Tibial nerve (tissue), 4 donors: ENCODE data around the gene GARS1. TPM values are rescaled to one million over a fixed set of nuclear protein-coding genes. Genes with fewer than 3 reads are reported as not detected.

ENCODE experiments used
- DNase-seq, 2 donors: peaks; one replicate each; pipeline ENCODE4 v3.0.0-alpha.2; 2019; ENCODE audit warnings: low spot score in 2 of 2
- H3K27ac ChIP-seq, 4 donors: fragments of 200-600 bp; sonication (generic) in 3 of 4; one replicate each; pipeline ENCODE4 v1.5.1; 2017 to 2019; ENCODE audit warnings: mild to moderate bottlenecking in 1 of 4
- H3K27me3 ChIP-seq, 2 donors: fragments of 200-600 bp; sonication (generic) in 1 of 2; one replicate each; pipeline versions ENCODE4 v1.5.1 to v1.6.0; 2017 to 2019
- H3K36me3 ChIP-seq, 3 donors: fragments of 200-600 bp; sonication (generic); one replicate each; pipeline ENCODE4 v1.5.1; 2018 to 2019
- H3K4me1 ChIP-seq, 4 donors: fragments of 200-600 bp; sonication (generic) in 3 of 4; one replicate each; pipeline ENCODE4 v1.5.1; 2017 to 2019
- H3K4me3 ChIP-seq, 4 donors: fragments of 200-600 bp; sonication (generic) in 3 of 4; one replicate each; pipeline ENCODE4 v1.5.1; 2017 to 2019; ENCODE audit warnings: mild to moderate bottlenecking in 1 of 4, moderate library complexity in 1 of 4
- H3K9me3 ChIP-seq, 4 donors: fragments of 200-600 bp; sonication (generic) in 3 of 4; one replicate each; pipeline ENCODE4 v1.5.1; 2017 to 2019
- EP300 ChIP-seq, 2 donors: sonication (generic); formaldehyde crosslinking; IDR thresholded peaks; one replicate each; pipeline ENCODE4 v1.6.1; 2017; ENCODE audit warnings: antibody characterized with exemption in 2 of 2, mild to moderate bottlenecking in 1 of 2
- POLR2A ChIP-seq, 2 donors: fragments of 450-650 bp; IDR thresholded peaks; one replicate each; pipeline ENCODE4 v1.6.1; 2017; ENCODE audit warnings: antibody characterized with exemption in 2 of 2, mild to moderate bottlenecking in 2 of 2, moderate library complexity in 2 of 2
- WGBS, 2 donors: methylation state at CpG; one replicate each; pipeline ENCODE4 v1.1.5; 2018; 5-methylcytosine and 5-hydroxymethylcytosine counted together
- total RNA-seq, 4 donors: library from RNA; depleted of rRNA; stranded (reverse); fragments of >200 nt; gene quantifications; one replicate each; pipeline ENCODE4 v1.1.0, GENCODE V29; 2016
- TF ChIP-seq, protein P1 (sequence below), 5 experiments: fragments of 200-600 bp in 3 of 5; fragments of 450-650 bp in 2 of 5; sonication (generic) in 3 of 5; IDR thresholded peaks; one replicate each; pipeline ENCODE4 v1.5.1; 2016 to 2019; ENCODE audit warnings: antibody characterized with exemption in 5 of 5, mild to moderate bottlenecking in 3 of 5, moderate library complexity in 2 of 5

GARS1 gene
- total RNA-seq, 4 donors from 2014 or later = 36.9 to 61.1 (median 55.9) TPM

DNA sequence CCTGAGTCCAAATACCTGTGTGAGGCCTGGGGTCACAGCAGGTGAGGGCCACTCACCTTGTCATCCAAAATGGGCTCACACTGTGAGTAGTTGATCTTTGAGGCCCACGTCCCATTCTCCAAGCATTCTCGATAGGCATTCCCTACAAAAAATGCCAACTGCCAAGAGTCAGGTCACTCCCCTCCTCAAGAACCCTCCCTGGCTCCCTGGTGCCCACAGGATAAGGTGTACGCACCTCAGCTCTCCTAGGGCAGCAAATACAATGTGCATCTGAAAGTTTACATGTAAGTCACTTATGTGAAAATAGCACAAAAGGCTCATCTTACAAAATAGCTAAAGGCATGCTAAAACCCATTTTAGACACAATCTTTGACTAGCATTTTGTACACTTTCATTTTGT lies 72.5 kb downstream of the GARS1 start:
- Histone ChIP-seq H3K4me1 (no peaks in the 10 kb centered on the region), H3K9me3 (no peaks in the 10 kb centered on the region), H3K27me3 (no peaks in the 10 kb centered on the region), H3K4me3 (no peak overlapping the region), H3K36me3 (no peaks in the 10 kb centered on the region), H3K27ac (no peak overlapping the region)
- 69 to 72% methylated on average over 3 of the region's 3 CpGs for WGBS, 2 donors
- TF ChIP-seq, protein P1, sequence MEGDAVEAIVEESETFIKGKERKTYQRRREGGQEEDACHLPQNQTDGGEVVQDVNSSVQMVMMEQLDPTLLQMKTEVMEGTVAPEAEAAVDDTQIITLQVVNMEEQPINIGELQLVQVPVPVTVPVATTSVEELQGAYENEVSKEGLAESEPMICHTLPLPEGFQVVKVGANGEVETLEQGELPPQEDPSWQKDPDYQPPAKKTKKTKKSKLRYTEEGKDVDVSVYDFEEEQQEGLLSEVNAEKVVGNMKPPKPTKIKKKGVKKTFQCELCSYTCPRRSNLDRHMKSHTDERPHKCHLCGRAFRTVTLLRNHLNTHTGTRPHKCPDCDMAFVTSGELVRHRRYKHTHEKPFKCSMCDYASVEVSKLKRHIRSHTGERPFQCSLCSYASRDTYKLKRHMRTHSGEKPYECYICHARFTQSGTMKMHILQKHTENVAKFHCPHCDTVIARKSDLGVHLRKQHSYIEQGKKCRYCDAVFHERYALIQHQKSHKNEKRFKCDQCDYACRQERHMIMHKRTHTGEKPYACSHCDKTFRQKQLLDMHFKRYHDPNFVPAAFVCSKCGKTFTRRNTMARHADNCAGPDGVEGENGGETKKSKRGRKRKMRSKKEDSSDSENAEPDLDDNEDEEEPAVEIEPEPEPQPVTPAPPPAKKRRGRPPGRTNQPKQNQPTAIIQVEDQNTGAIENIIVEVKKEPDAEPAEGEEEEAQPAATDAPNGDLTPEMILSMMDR (IDR thresholded peaks at IDR 0.05) = no peak
- TF ChIP-seq EP300 (IDR thresholded peaks at IDR 0.05) = no peak
- TF ChIP-seq POLR2A (IDR thresholded peaks at IDR 0.05) = no peak
- DNase-seq = no peak

DNA sequence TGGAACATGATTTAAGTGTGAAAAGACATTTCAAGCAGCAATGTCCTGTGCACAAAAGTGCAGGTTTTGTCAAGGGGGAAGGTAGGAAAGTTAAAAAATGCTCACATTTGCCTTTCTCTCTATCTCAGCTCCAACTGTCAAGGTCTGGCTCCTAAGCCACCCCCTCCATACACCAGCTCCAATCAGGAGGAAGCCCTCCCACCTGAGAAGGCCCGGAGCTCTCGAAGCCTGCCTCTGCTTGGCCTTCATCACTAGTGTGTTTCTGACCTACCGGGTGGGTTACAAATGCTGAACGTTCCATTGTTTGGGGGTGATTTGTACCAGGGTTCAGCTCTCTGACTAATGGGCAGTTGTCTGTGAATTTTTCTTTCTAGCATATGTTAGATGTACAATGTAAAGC lies 73.4 kb downstream of the GARS1 start:
- no peak overlapping the region for H3K4me3 ChIP-seq
- no peaks in the 10 kb centered on the region for H3K27me3 ChIP-seq
- no peaks in the 10 kb centered on the region for H3K9me3 ChIP-seq
- 63 to 69% methylated on average over 4 of the region's 4 CpGs for WGBS, 2 donors
- DNase-seq = no peak
- TF ChIP-seq EP300 (IDR thresholded peaks at IDR 0.05) = no peak
- TF ChIP-seq, protein P1 (IDR thresholded peaks at IDR 0.05) = no peak
- no peak for TF ChIP-seq POLR2A (IDR thresholded peaks at IDR 0.05)
- H3K4me1 ChIP-seq = no peaks in the 10 kb centered on the region
- H3K36me3 ChIP-seq = no peaks in the 10 kb centered on the region
- no peak overlapping the region for H3K27ac ChIP-seq

DNA sequence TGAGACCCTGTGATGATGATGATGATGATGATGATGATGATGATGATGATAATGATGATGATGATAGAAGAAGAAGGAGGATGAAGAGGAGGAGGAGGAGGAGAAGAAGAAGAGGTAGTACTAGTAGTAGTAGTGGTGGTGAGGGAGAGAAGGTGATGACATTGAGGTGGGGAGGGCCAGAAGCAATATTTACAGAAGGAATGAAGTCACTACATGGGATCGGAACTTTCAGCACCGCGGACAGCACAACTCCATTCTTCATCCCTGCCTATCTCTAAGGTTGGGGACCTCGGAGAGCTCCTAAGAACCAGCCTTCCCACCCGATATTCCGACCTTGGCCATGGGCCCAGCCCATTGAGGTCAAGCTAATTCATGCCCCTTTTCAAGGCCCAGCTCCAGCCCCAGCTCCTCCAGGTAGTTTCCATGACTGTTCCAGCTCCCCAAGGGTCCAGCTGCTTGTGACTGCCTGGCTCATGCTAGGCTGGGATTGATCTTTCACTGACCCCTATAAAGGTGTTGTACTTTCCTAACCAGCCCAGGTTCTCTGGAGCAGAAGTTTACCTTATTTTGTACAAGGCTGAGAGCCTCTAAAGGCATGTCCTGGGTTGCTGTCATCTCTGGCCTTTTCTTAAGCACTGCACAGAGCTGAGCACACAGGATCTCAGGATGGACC lies 77.3 kb downstream of the GARS1 start:
- peaks cover 0 to 11% of the 10 kb centered on the region in 2 donors for H3K27me3 ChIP-seq
- TF ChIP-seq, protein P1 (IDR thresholded peaks at IDR 0.05) = no peak
- TF ChIP-seq POLR2A (IDR thresholded peaks at IDR 0.05) = no peak
- no peak for TF ChIP-seq EP300 (IDR thresholded peaks at IDR 0.05)
- DNase-seq = peak in 1 of 2 donors; percentile 32
- no peaks in the 10 kb centered on the region for H3K4me1 ChIP-seq
- no peaks in the 10 kb centered on the region for H3K36me3 ChIP-seq
- 3 to 5% methylated on average over 6 of the region's 6 CpGs for WGBS, 2 donors
- no peak overlapping the region for H3K4me3 ChIP-seq
- no peak overlapping the region for H3K27ac ChIP-seq
- H3K9me3 ChIP-seq = peaks cover 0 to 2% (median 0%) of the 10 kb centered on the region in 4 donors

DNA sequence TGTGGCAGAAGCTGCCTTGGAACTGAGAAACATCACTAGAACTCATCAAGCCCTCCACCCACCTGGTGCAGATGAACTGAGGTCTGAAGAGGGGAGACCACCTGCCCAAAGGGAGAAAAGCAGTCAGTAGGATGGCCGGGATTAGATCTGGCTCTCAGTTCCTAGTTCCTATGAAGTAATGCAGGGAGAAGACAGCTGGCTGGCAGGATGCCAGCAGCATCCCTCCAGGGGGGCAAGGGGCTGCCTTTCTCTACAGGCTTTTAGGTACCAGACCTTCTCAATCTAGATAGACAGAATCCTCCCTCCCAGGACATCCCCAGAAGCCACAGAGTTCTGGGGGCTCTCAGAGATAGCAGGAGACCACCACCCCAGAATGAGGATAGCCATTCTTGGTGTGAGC lies 79.7 kb downstream of the GARS1 start:
- Histone ChIP-seq H3K9me3 (peaks cover 0 to 2% (median 0%) of the 10 kb centered on the region in 4 donors), H3K36me3 (no peaks in the 10 kb centered on the region), H3K4me1 (no peaks in the 10 kb centered on the region), H3K4me3 (no peak overlapping the region), H3K27ac (no peak overlapping the region), H3K27me3 (peaks cover 0 to 31% of the 10 kb centered on the region in 2 donors)
- no peak for TF ChIP-seq EP300 (IDR thresholded peaks at IDR 0.05)
- no peak for TF ChIP-seq POLR2A (IDR thresholded peaks at IDR 0.05)
- TF ChIP-seq, protein P1 (IDR thresholded peaks at IDR 0.05) = no peak
- 31 to 36% methylated on average over 1 of the region's 1 CpG for WGBS, 2 donors
- DNase-seq = no peak

DNA sequence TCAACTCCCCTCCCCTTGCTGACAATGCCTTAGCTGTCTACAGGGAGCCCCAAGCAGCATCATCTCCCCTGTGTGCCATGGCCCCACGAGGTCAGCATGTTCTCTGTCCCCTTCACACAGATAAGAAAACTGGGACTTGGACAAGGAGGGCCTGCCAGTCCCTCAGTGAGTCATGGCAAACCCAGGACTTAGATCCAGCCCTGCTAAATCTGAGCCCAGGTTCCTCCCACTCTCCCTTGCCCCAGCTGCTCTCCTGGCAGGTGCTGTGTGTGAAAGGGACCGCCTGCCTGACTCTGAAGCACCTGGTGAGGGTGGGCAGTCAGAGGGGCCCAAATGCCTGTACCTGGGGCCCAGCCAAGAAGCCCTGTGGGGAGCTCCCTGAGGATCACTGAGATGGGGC lies 80.2 kb downstream of the GARS1 start:
- no peak for TF ChIP-seq POLR2A (IDR thresholded peaks at IDR 0.05)
- TF ChIP-seq, protein P1 (IDR thresholded peaks at IDR 0.05) = no peak
- TF ChIP-seq EP300 (IDR thresholded peaks at IDR 0.05) = no peak
- Histone ChIP-seq H3K27me3 (peaks cover 0 to 36% of the 10 kb centered on the region in 2 donors), H3K9me3 (peaks cover 0 to 2% (median 0%) of the 10 kb centered on the region in 4 donors), H3K4me1 (no peaks in the 10 kb centered on the region), H3K4me3 (no peak overlapping the region), H3K27ac (no peak overlapping the region), H3K36me3 (no peaks in the 10 kb centered on the region)
- 17 to 50% methylated on average over 1 to 2 of the region's 2 CpGs for WGBS, 2 donors
- no peak for DNase-seq
